ENCODE measurements around the gene CEMIP.

Gene CEMIP

GRCh38 chr15:80823995-80824394, 44.8 kb downstream of the CEMIP start:
- no peak for DNase-seq

DNA sequence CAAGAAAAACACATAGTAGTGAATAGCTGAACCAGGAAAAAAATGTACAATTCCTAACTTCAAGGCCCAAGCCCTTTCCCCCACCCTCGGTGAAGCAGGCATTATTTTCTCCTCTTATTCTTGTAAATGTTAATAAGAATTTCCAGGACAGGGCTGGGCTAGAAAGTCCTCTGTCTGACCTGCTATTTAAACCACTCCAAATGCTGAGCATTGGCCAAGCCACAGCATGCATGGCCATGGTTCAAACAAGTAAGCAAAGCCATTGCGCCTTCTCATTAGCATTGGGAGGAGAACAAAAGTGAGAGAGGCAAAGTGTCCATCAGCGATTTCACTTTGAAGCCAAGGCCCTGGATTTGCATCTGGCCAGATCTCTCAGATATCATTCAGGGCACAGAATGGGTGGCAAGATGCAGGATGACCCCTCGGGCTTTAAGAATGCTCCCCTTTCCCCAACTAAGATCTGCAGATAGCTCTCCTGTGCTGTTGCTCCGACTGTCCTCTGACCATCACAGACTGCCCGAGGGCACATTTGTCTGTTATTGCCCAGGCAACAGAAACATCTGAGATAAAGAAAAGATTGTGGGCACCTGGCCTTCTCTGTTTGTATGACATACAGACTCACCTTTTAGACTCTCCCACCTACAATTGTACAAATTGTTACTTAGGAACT, 46.3 kb downstream of the CEMIP start:
- DNase-seq: no peak

DNA sequence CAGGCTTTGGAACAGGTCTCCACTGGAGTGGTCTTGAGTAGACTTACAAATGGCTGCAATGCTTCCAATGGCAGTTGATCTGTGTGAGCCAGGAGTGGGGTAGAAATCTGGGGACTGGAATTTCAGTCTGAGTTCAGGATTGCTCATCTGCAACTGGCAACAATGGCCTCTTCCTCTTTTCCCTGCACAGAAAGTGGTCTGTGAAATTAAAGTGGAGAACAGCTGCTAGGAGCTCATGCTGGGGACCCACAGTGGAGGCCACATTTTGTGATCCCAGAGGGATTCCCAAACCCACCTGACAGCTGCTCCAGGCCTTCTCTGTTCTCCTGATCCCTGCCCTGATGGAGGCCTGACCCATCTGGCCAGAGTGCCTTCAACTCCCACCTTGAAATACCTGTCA, 49.6 kb downstream of the CEMIP start:
- DNase-seq: no peak

GRCh38 chr15:80830677-80831076, 51.5 kb downstream of the CEMIP start:
- no peak for DNase-seq

DNA sequence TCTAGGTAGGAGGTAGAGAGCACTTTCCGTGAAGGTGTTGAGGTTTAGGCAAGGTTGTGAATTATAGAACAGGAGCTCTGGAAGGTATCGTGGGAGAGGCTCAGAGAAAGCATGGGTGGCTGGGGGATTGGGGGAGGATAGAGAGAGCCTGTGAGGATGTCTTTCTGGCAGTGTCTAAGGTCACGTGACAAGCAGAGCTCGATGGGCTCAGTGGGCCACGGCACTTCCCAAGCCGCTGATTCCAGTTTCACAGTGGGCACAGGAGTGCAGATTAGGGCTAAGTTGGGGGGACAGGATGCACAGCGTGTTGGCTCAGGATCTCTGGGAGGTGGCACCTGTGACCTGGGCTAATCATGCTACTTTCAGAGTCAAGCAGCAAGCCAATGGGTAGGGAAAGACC, 52.0 kb downstream of the CEMIP start:
- DNase-seq: no peak

DNA sequence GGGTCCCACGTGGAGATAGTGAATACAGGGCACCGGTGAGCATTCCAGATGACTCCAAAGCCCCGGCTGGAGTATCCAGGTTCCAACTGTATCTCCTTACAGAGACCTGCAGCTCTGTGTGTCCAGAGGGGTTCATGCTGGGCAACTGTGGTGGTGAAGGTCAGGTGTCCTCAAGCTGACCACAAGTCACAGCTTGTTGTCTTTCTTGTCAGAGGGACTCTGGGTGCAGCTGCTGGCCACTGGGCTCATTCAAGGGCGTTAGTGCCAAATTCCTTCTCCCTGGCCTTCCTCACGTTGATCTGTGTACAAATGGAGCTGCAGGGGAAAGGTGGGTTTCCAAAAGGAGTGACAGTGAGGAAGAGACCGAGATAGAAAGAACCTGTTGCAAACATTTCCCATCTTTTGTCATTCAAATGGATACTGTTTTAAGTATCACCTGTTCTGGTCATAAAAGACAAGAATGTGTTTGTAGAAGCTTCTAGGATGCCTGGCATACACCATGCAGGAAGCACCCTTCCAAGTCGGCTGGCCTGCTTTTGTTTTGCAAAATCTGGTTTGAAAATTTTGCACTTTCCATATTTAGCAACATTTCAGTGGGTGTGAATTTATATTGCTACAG, 52.5 kb downstream of the CEMIP start:
- no peak for DNase-seq

- no peak for DNase-seq
Observed at GRCh38 chr15:80832686-80833085, 53.5 kb downstream of the CEMIP start.

DNA sequence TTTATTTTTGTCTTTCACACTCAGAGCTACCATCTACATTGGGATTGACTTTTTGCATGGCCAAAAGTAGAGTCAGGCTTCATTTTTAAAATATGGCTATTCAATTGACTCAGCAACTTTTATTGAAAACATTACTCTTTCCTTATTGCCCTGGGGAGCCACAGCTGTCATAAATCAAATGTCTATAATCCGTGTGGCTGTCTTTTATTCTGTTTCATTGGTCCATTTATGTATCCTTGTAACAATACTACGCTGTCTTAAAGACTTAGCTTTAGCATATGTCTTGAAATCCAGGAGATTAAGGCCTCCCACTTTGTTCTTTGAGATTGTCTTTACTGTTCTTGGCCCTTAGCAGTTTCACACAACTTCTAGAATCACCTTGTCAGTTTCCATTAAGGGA, 55.2 kb downstream of the CEMIP start:
- DNase-seq: no peak

DNA sequence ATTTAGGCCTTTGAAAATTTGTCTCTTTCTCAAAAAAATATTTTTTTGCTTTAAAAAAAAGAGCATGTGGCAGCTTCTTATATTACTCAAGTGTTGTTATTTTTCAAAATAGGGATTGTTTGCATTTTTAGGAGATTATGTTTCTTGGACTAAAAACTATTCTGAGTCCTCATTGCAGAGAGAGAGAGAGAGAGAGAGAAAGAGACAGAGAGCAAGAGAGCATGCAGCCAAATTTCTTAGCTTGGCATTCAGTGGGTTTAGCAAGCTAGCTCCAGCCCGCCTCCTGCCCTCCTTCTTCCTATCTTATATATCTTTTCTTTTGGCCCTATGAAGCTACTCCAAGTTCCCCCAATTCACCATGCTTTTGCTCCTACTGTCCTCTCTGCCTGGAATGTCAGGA, 55.7 kb downstream of the CEMIP start:
- DNase-seq: no peak

DNA sequence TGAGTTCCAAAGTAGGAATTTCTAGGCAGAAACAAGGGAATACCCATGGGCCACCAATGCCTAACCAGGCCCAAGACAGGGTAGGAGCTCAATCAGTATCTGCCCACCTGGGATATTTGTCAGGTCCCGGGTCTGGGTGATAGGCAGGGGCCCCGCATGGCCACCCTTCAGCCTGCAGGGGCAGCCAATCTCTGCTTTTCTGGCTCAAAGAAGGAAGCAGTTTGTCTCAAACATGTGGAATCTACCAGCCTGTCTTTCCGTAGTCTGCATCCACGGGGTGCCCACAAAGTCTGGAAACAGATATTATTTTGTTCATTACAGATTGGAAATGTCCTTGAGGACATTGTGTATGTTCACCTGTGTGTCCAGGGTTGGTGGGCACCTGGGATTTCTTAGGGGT, 56.2 kb downstream of the CEMIP start:
- no peak for DNase-seq

- DNase-seq: no peak
Observed at GRCh38 chr15:80836223-80836622, 57.1 kb downstream of the CEMIP start.

- DNase-seq: no peak
Observed at GRCh38 chr15:80837006-80837405, 57.8 kb downstream of the CEMIP start.

DNA sequence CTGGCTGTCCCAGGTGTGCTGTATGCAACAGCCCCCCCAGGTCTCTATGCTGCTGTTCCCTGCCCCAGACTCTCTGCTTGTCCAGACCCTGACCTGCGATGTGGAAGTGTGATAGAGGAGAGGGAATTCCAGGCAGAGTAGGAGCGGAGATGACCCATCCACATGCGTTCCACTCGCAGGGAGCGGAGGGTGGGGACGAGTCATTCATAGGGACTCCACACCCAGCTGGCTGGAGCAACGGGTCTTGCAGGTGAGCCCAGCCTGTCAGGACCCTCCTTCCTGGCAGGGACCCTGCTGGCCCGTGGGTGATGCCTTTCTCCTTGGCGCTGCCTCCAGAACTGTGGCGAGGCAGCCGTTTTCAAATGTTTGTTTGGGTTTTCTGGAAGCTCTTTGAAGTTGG, 58.8 kb downstream of the CEMIP start:
- DNase-seq: no peak

DNA sequence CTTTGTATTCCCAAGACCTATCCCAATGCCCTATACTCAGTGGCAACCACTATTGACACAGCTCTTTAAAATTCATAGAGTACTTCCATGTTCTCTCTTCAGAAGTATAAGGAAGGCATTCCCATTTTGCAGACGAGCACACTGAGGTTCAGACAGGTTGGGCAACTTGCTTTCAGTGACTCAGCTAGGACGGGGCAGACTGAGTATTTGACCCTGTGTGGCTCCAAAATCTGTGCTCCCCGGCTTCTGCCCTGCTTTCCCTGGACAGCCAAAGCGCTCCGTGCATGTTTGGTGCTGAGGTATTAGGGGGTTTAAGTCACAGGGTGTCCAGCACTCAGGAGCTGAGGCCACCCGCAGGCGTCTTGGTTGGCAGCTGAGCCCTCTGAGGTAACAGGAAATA, 59.5 kb downstream of the CEMIP start:
- DNase-seq: no peak

GRCh38 chr15:80839764-80840130, 60.6 kb downstream of the CEMIP start:
- DNase-seq: no peak

- no peak for DNase-seq
Observed at GRCh38 chr15:80840182-80841130, 61.3 kb downstream of the CEMIP start.

DNA sequence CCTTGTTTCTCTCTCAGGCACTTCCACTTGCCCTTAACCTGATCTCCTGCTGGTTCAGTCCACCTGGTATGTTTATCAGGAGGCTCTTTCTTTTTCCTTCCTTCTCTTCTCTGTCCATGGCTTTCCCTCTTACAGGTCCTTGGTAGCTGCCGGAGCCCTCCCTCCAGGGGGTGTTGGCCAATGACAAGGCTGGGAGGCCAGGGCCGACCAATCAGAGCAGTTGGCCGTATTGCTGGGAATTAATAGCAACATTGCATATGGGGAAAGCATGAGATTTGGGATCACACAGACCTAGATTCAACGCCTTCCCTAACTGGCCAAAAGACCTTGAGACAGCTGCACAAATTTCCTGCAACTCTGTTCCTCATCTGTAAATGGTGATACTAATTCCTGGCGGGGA, 62.4 kb downstream of the CEMIP start:
- no peak for DNase-seq

DNA sequence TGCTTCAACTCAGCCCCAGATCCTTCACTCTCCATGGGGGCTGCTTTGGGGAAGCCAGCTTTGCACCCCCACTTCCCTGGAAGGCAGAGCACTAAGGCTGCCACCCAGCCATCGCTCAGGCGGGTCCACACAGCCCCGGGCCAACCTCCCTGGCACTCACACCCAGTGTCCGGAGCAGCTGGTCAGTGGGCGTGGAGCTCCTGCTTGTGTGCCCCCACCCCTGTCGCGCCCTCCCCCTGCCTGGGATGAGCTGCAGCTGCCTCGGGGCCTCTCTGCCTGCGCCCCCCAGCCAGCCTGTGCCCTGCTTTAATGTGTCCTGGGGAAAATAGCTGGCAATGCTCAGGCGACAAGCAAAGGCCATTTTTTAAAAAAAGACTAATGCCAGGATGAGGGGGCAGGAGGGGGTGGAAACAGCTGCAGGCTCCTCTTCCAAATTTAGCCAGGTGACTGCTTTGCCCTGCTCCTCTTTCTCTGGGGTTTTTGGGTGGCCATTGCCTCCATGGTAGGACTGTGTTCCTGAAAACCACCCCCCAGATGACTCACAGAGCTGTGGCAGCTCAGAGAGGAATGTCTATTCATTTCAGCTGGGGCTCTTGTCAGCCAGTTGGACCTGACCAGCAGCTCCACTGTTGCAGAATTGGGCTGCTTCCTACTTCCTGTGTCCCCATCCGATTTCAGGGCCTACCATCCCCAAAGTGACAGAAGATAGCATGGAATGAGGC, 65.0 kb downstream of the CEMIP start:
- DNase-seq: no peak

DNA sequence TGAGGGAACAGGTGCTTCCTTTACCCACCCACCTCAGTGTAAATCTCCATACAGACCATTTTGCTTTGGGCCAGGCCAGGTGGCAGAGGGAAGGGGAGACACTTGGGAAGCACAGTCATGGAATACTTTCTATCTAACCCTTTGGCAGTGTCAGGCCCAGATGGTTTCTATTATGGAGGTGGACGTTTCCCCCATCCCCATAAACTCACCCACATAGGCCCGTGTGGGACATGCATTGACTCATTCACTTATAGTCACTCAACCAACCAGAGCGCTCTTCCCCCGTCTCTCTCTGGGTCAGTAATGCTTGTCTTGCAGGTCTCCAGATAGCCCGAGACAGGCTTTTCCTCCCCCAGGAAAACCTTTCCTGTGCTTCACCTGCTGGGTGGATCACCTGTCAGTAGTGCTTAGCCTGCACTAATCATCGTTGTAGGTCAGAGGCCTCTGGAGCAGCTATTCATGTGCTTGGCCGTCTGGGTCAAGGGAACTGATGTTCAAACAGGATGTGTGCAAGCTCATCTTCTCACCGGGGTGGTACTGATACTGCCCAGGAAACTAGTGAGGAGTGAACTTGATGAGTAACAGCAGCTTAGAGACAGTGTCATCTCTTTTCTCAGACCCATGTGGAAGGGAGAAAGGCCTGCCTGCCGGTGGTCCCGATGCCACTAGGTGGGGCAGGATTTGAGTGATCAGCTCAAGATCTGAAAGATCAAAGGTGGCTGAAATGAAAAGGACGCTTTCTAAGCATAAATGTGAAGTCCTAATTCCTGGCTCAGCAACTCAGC, 67.1 kb downstream of the CEMIP start:
- DNase-seq: no peak

GRCh38 chr15:80849308-80849707, 70.1 kb downstream of the CEMIP start:
- no peak for DNase-seq

- DNase-seq: no peak
Observed at GRCh38 chr15:80850941-80851451, 71.8 kb downstream of the CEMIP start.

- no peak for DNase-seq
Observed at GRCh38 chr15:80852676-80853075, 73.5 kb downstream of the CEMIP start.
